ENCODE measurements around the gene DNM1L.
"Not testable (repeated sequence)": the region's sequence is repeated elsewhere in the genome, so short reads cannot be mapped to it uniquely, and the experiment has no call there.

DNM1L gene

DNA sequence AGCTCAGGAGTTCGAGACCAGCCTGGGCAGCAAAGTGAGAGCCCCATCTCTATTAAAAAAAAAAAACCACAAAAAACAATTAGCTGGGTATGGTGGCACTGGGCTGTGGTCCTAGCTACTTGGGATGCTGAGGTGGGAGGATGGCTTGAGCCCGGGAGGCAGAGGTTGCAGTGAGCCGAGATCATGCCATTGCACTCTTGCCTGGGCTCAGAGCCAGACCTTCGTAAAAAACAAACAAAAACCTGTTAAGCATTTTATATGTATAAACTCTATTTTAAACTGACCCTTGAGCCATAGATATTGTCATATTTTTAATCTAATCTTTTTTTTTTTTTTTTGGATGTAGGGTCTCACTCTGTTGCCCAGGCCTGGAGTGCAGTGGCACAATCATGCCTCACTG, 35.7 kb downstream of the DNM1L start:
- Mint-ChIP-seq H3K9me3 (no peaks in the 10 kb centered on the region), H3K27ac (no peak overlapping the region), H3K4me3 (no peak overlapping the region), H3K36me3 (ENCODE audit: low read depth) (peaks cover 34% of the 10 kb centered on the region), H3K27me3 (no peaks in the 10 kb centered on the region), H3K4me1 (ENCODE audit: low read depth) (no peaks in the 10 kb centered on the region)

DNA sequence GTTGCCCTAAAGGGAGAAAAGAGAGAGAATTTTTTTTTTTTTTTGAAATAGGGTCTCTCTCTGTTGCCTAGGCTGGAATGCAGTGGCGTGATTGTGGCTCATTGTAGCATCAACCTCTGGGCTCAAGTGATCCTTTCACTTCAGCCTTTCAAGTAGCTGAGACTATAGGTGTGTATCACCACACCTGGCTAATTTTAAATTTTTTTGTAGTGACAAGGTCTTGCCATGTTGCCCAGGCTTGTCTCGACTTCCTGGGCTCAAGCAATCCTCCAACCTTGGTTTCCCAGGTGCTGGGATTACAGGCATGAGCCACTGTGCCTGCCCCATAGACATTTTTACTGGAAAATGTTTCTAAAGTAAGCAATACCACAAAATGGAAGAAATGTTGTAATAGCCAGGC, 39.8 kb downstream of the DNM1L start:
- Mint-ChIP-seq H3K36me3 (ENCODE audit: low read depth) (peaks cover 44% of the 10 kb centered on the region), H3K4me3 (no peak overlapping the region), H3K27ac (no peak overlapping the region), H3K4me1 (ENCODE audit: low read depth) (no peaks in the 10 kb centered on the region), H3K27me3 (no peaks in the 10 kb centered on the region), H3K9me3 (no peaks in the 10 kb centered on the region)

DNA sequence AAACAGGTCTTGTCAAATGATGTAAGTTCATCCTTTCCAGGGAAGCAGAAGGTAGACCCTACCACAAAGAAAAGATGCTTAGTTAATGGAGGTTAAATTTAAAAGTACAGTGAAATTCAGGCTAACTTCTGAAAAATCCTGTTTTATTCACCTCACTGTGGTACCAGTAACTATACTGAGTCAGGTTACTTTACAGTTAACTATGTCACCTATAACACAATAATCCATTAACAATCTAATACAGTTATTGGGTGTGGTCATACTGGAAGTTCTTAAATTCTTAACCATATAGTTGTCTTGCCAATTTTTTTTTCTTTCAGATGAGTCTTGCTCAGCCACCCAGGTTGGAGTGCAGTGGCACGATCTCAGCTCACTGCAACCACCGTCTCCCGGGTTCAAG, 46.2 kb downstream of the DNM1L start:
- not testable (repeated sequence) for H3K9me3 Mint-ChIP-seq; H3K4me1 Mint-ChIP-seq (ENCODE audit: low read depth); H3K27me3 Mint-ChIP-seq; H3K4me3 Mint-ChIP-seq; H3K27ac Mint-ChIP-seq
- H3K36me3 Mint-ChIP-seq (ENCODE audit: low read depth), result peaks cover 65% of the 10 kb centered on the region

- Mint-ChIP-seq H3K4me3 (no peak overlapping the region), H3K27ac (no peak overlapping the region), H3K4me1 (ENCODE audit: low read depth) (peaks cover 7% of the 10 kb centered on the region), H3K27me3 (no peaks in the 10 kb centered on the region), H3K9me3 (no peaks in the 10 kb centered on the region), H3K36me3 (ENCODE audit: low read depth) (peaks cover 62% of the 10 kb centered on the region)
Measured at GRCh38 chr12:32726286-32726685, 47.2 kb downstream of the DNM1L start.

DNA sequence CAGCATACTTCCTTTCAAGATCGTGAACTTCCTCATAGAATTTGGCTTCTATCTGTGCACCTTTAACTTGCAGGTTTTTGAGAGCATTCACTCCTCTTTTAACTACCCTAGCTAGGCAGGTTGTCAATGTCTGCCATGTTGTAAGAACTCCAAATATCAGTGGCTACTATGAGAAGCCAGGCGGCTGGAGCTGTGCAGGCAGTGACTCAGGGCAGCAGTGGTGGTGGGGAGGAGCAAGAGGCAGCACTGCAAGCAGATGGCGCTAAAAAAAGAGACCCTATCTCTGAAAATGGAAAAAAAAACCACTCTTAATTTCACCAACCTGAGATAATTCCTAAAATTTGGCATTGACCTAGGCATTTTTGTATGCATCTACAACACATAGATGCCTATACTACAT, 48.1 kb downstream of the DNM1L start:
- no peaks in the 10 kb centered on the region for H3K9me3 Mint-ChIP-seq
- H3K27me3 Mint-ChIP-seq, result no peaks in the 10 kb centered on the region
- H3K27ac Mint-ChIP-seq, result no peak overlapping the region
- H3K36me3 Mint-ChIP-seq (ENCODE audit: low read depth), result peaks cover 63% of the 10 kb centered on the region
- no peak overlapping the region for H3K4me3 Mint-ChIP-seq
- peaks cover 7% of the 10 kb centered on the region for H3K4me1 Mint-ChIP-seq (ENCODE audit: low read depth)

- peaks cover 7% of the 10 kb centered on the region for H3K4me1 Mint-ChIP-seq (ENCODE audit: low read depth)
- H3K36me3 Mint-ChIP-seq (ENCODE audit: low read depth), result peaks cover 63% of the 10 kb centered on the region
Measured at GRCh38 chr12:32734952-32735351, 55.9 kb downstream of the DNM1L start.

DNA sequence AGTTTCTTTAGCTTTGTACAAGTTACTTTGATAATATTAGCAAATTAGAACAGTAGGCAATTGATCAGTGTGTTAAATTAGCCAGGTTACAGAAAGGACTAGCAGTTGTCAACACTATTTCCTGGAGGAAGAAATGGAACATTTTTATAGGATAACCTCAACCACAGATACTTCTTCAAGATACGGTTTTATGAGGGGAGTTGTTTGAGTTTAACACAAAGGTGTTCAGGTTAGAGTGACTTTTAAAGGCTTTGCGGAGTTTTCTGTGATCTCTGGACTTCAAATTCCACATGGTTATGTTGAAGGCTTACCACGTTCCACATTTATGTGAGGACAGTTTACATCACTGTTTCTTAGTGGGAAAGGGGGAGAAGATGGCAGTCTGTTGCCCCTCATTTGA, 57.3 kb downstream of the DNM1L start:
- H3K4me3 Mint-ChIP-seq, result no peak overlapping the region
- no peaks in the 10 kb centered on the region for H3K9me3 Mint-ChIP-seq
- H3K27me3 Mint-ChIP-seq, result no peaks in the 10 kb centered on the region
- H3K27ac Mint-ChIP-seq, result peak overlapping the region; percentile 26
- H3K36me3 Mint-ChIP-seq (ENCODE audit: low read depth), result peaks cover 67% of the 10 kb centered on the region
- H3K4me1 Mint-ChIP-seq (ENCODE audit: low read depth), result no peaks in the 10 kb centered on the region

More at GRCh38 chr12:32734952-32735351, 55.9 kb downstream of the DNM1L start:
- no peak overlapping the region for H3K4me3 Mint-ChIP-seq
- H3K27ac Mint-ChIP-seq, result no peak overlapping the region
- H3K27me3 Mint-ChIP-seq, result no peaks in the 10 kb centered on the region
- H3K9me3 Mint-ChIP-seq, result no peaks in the 10 kb centered on the region

GRCh38 chr12:32737715-32738114, 58.6 kb downstream of the DNM1L start:
- Mint-ChIP-seq H3K27ac (no peak overlapping the region), H3K27me3 (no peaks in the 10 kb centered on the region), H3K36me3 (ENCODE audit: low read depth) (peaks cover 66% of the 10 kb centered on the region), H3K4me3 (no peak overlapping the region), H3K4me1 (ENCODE audit: low read depth) (no peaks in the 10 kb centered on the region), H3K9me3 (no peaks in the 10 kb centered on the region)

- no peak overlapping the region for H3K27ac Mint-ChIP-seq
- H3K4me3 Mint-ChIP-seq, result no peak overlapping the region
- H3K4me1 Mint-ChIP-seq (ENCODE audit: low read depth), result peaks cover 4% of the 10 kb centered on the region
- H3K36me3 Mint-ChIP-seq (ENCODE audit: low read depth), result peaks cover 67% of the 10 kb centered on the region
- H3K9me3 Mint-ChIP-seq, result no peaks in the 10 kb centered on the region
- no peaks in the 10 kb centered on the region for H3K27me3 Mint-ChIP-seq
Measured at GRCh38 chr12:32739279-32739678, 60.2 kb downstream of the DNM1L start.

DNA sequence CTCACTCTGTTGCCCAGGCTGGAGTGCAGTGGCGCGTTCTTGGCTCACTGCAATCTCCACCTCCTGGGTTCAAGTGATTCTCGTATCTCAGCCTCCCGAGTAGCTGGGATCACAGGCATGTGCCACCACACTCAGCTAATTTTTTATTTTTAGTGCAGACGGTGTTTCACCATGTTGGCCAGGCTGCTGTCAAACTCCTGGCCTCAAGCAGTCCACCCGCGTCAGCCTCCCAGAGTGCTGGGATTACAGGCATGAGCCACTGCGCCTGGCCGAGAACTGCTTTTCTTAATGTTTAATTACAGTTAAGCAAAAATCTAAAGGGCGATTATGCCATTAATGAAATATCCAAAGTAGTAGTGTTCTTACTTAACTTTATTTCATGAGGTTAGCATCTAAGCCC, 63.0 kb downstream of the DNM1L start:
- Mint-ChIP-seq H3K27ac (peak overlapping the region; percentile 40), H3K4me1 (ENCODE audit: low read depth) (peaks cover 4% of the 10 kb centered on the region), H3K9me3 (no peaks in the 10 kb centered on the region), H3K4me3 (no peak overlapping the region), H3K36me3 (ENCODE audit: low read depth) (peaks cover 77% of the 10 kb centered on the region), H3K27me3 (no peaks in the 10 kb centered on the region)

- no peaks in the 10 kb centered on the region for H3K9me3 Mint-ChIP-seq
- no peaks in the 10 kb centered on the region for H3K27me3 Mint-ChIP-seq
- no peak overlapping the region for H3K27ac Mint-ChIP-seq
- peaks cover 4% of the 10 kb centered on the region for H3K4me1 Mint-ChIP-seq (ENCODE audit: low read depth)
- peaks cover 77% of the 10 kb centered on the region for H3K36me3 Mint-ChIP-seq (ENCODE audit: low read depth)
- H3K4me3 Mint-ChIP-seq, result no peak overlapping the region
Measured at GRCh38 chr12:32743264-32743663, 64.2 kb downstream of the DNM1L start.

DNA sequence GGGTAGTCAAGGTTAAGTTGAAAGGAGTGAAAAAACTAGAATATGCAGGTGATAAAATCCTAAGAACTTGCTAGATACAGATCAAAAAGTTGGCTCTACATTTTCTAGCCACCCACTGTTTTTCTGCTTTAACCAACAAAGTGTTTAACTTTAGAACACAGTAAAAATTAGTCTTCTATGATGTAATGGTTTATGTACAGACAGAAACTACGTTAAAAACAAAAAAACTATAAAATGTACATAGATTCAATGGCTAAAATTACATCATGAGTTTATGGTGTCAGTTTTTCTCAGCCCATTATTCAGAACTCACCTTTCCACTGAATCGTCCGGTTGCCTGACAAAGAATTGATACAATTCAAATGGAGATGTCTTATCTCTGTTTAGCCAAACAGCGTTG, 74.5 kb downstream of the DNM1L start:
- Mint-ChIP-seq H3K4me3 (peak overlapping the region; percentile 92), H3K9me3 (no peaks in the 10 kb centered on the region), H3K4me1 (ENCODE audit: low read depth) (peaks cover 21% of the 10 kb centered on the region), H3K36me3 (ENCODE audit: low read depth) (peaks cover 40% of the 10 kb centered on the region), H3K27ac (peak overlapping the region; percentile 93), H3K27me3 (no peaks in the 10 kb centered on the region)

DNA sequence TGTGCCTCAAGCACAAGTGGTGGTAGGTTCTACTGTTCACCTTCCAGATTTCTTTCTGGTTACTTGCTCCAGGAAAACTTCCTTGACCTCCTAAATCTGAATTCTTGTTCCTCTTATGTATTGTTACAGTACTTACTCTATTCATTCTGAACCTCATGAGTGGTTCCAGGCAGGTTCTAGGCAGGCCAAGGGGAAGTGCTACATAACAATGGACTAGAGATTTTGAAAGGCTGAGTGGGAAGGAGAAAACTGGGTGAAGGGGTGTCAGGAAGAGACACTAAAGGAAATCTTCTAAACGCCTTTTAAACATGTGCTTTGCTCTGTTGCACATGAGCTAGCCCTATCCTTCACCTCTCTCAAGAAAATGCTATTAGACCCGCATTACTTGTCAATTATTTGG, 75.0 kb downstream of the DNM1L start:
- H3K9me3 Mint-ChIP-seq, result no peaks in the 10 kb centered on the region
- peaks cover 21% of the 10 kb centered on the region for H3K4me1 Mint-ChIP-seq (ENCODE audit: low read depth)
- H3K4me3 Mint-ChIP-seq, result peak overlapping the region; percentile 92
- peak overlapping the region; percentile 93 for H3K27ac Mint-ChIP-seq
- H3K27me3 Mint-ChIP-seq, result no peaks in the 10 kb centered on the region
- H3K36me3 Mint-ChIP-seq (ENCODE audit: low read depth), result peaks cover 35% of the 10 kb centered on the region

GRCh38 chr12:32755051-32755653, 76.1 kb downstream of the DNM1L start:
- Mint-ChIP-seq H3K27me3 (no peaks in the 10 kb centered on the region), H3K9me3 (no peaks in the 10 kb centered on the region), H3K4me1 (ENCODE audit: low read depth) (peaks cover 21% of the 10 kb centered on the region), H3K4me3 (peak overlapping the region; percentile 92), H3K27ac (peak overlapping the region; percentile 93), H3K36me3 (ENCODE audit: low read depth) (peaks cover 30% of the 10 kb centered on the region)

DNA sequence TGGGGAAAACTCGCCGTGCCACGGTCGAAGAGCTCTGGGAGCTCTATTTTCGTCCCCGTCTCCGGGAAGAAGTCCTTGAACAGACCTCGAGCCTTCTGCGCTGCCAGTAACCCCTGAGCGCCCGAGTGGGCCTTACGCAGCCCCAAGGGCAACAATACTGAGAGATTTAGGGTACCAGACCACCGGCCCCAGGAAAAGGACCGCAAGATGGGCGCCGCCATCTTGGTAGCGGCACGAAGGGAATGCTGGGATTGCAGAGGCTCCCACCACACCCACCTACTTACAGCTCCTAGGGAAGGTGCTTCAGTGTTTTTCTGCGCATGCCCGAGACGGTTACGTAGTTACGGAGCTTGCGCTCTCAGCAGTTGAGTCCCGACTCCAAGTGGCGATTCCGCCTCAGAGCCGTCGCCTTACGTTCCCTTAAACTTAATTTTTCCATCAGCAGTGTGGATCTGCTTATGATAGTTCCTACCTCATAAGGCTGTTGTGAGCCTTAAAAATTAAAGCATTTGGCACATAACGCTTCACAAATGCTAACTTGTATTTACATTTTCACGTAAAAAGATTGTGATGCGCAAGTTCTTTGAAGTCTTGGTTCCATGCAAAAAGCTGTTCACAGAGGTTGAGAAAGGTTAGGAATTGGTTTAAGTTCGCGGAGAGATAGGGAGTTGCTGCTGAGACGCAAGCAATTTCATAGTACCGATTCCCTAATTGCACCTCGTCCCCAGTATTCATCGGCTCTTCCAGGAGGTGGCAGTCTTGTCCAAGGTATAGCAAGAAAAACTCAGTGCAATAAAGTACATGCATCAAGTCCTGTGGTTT, 76.8 kb downstream of the DNM1L start, which contains the start of gene YARS2:
Gene YARS2 (minus strand): TSS at position 244 of the 822 bp plus-strand sequence. CDS start 23 bp downstream, at position 221.
- H3K27ac Mint-ChIP-seq, result peak within 1 kb of the TSS; percentile 93
- H3K4me3 Mint-ChIP-seq, result peak within 1 kb of the TSS; percentile 92
- H3K9me3 Mint-ChIP-seq, result no peaks in the 10 kb centered on the region
- H3K27me3 Mint-ChIP-seq, result no peaks in the 10 kb centered on the region
- peaks cover 23% of the 10 kb centered on the region for H3K36me3 Mint-ChIP-seq (ENCODE audit: low read depth)
- peaks cover 21% of the 10 kb centered on the region for H3K4me1 Mint-ChIP-seq (ENCODE audit: low read depth)

Measured in stimulated activated naive CD8-positive, alpha-beta T cell treated with anti-CD3 and anti-CD28 coated beads, Interleukin-15, Interleukin-2, amounts not matched to agents 100 ng/mL and 50 ng/mL, for 24 hours (primary cell).